GM23248 (cell line): Measurements from ENCODE around the gene COL4A4.

Experiments
- EZH2 ChIP-seq: fragments of 200-600 bp; sonication (generic); IDR thresholded peaks from 2 replicates; pipeline ENCODE4 v1.6.1; 2018; ENCODE audit warnings: antibody characterized with exemption, mild to moderate bottlenecking; ENCODE audit not compliant: insufficient read depth, poor library complexity, severe bottlenecking
- EZH2phosphoT487 ChIP-seq: fragments of 200-600 bp; sonication (generic); IDR thresholded peaks from 2 replicates; pipeline ENCODE4 v1.6.1; 2018; ENCODE audit warnings: antibody characterized with exemption, moderate library complexity, mild to moderate bottlenecking, low read depth; ENCODE audit not compliant: insufficient read depth

DNA sequence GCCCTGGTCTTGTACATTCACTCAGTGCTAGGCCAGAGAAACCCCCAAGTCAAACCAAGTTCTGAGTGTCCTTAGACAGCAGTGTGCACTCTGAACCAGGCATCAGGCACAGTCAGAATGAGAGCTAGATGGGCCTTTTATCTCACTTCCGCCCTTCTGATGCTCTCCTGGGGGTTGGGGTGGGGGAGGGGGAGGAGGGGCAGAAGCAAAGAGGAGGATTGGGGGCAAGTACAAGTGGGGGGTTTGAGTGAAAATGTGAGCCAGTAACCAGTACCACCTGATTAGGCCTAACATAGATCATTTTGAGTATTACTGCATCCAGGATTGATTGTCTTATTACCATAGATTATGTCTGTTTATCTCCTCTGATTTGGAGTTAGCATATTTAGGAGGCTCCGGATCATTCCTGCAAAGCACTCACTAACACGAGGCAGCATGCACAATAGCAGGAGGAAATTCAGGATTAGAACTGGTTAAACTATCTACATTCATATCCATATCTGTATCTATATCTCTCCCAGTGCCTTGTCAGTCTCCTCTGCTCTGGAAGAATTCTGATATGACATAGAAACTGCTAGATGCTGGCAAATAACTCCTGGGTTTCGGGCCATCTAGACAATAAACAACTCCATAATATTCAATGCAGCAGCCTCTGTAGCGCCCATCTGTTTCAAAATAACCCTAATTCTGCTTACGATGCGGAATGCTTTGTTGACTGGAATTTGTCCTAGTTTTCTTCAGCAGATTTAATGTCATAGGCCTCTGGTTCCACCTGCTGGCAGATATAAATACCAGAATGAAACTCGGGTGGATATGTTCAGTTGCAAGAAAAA is 179.0 kb downstream of the COL4A4 start:
- TF ChIP-seq EZH2 (no peak), EZH2phosphoT487 (no peak)
